T-helper 17 cell (primary cell): Measurements from ENCODE around the gene UNC80. TPM values are rescaled to one million over a fixed set of nuclear protein-coding genes. Genes with fewer than 3 reads are reported as not detected.

Experiments used
- ATAC-seq: fragments of 150-1000 bp; cut with Tn5 transposase; 2 replicates; pipeline ENCODE4 v1.10.0; 2021; ENCODE audit warnings: mild to moderate bottlenecking, moderate library complexity
- DNase-seq, 3 donors: peaks; one replicate each; pipeline versions ENCODE4 v3.0.0 to v3.0.0-alpha.2; 2020 to 2021
- H3K9me3 ChIP-seq: one replicate; pipeline ENCODE4 v1.7.0; 2013; ENCODE audit warnings: low read length, mild to moderate bottlenecking; ENCODE audit not compliant: control insufficient read depth, poor library complexity, severe bottlenecking
- H3K27ac Mint-ChIP-seq: one replicate; pipeline ENCODE4 v1.8.0; 2022; ENCODE audit warnings: mild to moderate bottlenecking, moderate library complexity, mixed read lengths
- H3K27me3 Mint-ChIP-seq: one replicate; pipeline ENCODE4 v1.8.0; 2022; ENCODE audit warnings: mixed read lengths
- H3K36me3 Mint-ChIP-seq: one replicate; pipeline ENCODE4 v1.8.0; 2022; ENCODE audit warnings: low read depth, mixed read lengths
- H3K4me1 Mint-ChIP-seq: one replicate; pipeline ENCODE4 v1.8.0; 2022; ENCODE audit warnings: mild to moderate bottlenecking, mixed read lengths
- H3K4me3 Mint-ChIP-seq: one replicate; pipeline ENCODE4 v1.8.0; 2022; ENCODE audit warnings: mild to moderate bottlenecking, moderate library complexity, mixed read lengths
- total RNA-seq, 4 donors: library from RNA in 2 of 4; stranded (reverse) in 2 of 4; gene quantifications; one replicate each; pipeline ENCODE4 v1.2.3 and lab custom pipeline; 2022 to 2026

The UNC80 gene
- total RNA-seq, 2 donors from 2014 or later, result not detected

GRCh38 chr2:210038078-210038477, 266.4 kb downstream of the UNC80 start:
- ATAC-seq, result no peak
- Mint-ChIP-seq H3K4me3 (no peak overlapping the region), H3K4me1 (peaks cover 2% of the 10 kb centered on the region), H3K27me3 (no peaks in the 10 kb centered on the region), H3K27ac (no peak overlapping the region), H3K36me3 (no peaks in the 10 kb centered on the region)
- H3K9me3 ChIP-seq, result no peaks in the 10 kb centered on the region
- DNase-seq, result no peak

DNA sequence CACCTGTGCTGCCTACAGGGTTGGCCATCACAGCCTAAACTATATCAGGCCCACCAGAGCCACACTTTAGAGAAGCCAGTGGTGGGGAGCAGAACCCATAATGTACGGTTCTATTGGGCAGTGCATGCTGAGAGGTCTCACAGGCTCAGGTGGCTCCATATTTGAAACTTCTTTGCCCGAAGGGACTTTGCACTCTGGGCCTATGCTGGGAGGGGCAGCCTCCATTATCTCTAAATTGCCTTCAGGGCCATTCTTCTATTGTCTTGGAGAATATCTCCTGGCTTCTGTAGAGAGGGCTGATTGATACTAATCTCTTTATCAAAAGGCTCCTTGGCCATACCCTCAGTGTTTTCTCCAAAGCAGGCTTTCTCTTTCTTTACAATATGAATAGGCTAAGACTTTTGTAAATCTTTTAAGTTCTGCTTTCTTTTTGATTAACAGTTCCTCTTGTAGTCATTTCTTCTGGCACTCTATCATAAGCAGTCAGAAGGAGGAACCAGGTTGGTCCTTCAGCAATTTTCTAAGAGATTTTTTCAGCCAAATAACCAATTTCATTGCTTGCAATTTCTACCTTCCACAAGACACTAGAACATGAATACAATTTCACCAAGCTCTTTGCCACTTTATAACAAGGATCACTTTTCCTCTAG, 275.3 kb downstream of the UNC80 start:
- no peaks in the 10 kb centered on the region for H3K36me3 Mint-ChIP-seq
- ATAC-seq (no peak), DNase-seq (no peak)
- no peaks in the 10 kb centered on the region for H3K27me3 Mint-ChIP-seq
- H3K4me1 Mint-ChIP-seq, result no peaks in the 10 kb centered on the region
- H3K4me3 Mint-ChIP-seq, result no peak overlapping the region
- H3K27ac Mint-ChIP-seq, result no peak overlapping the region
- H3K9me3 ChIP-seq, result no peaks in the 10 kb centered on the region

Other genes with a start within 250 kb of the UNC80 start
- 10 to 100 TPM; 12.4 to 15.7 TPM for gene RPE, start 230.8 kb downstream of the UNC80 start, total RNA-seq